GM12892 (cell line): ENCODE data around the gene PLA2G3.

ENCODE experiments used
- DNase-seq: peaks from one replicate; pipeline ENCODE4 v3.0.0; 2011; ENCODE audit not compliant: insufficient read length
- FAIRE-seq: peaks from 2 replicates; lab custom pipeline; 2011; peaks lifted over from hg19 to GRCh38; lab: Jason Lieb, UNC
- POLR2A ChIP-seq: IDR thresholded peaks from 2 replicates; pipeline ENCODE4 v1.6.1; 2011; ENCODE audit warnings: low read depth, low read length, control low read depth
- POLR2AphosphoS5 ChIP-seq: IDR thresholded peaks from 2 replicates; pipeline ENCODE4 v1.6.1; 2011; ENCODE audit warnings: low read depth, low read length, control low read depth
- TAF1 ChIP-seq: IDR thresholded peaks from 2 replicates; pipeline ENCODE4 v1.6.1; 2011; ENCODE audit warnings: low read depth, mild to moderate bottlenecking, control low read depth, low read length, borderline replicate concordance

Gene PLA2G3

GRCh38 chr22:31162015-31162765 lies 21.9 kb upstream of the PLA2G3 start:
- FAIRE-seq, result no peak
- DNase-seq, result no peak
- TF ChIP-seq TAF1 (no peak), POLR2A (no peak), POLR2AphosphoS5 (no peak)

- TF ChIP-seq POLR2AphosphoS5 (no peak), TAF1 (no peak)
- no peak for DNase-seq
- FAIRE-seq, result no peak
These were observed 21.1 kb upstream of the PLA2G3 start for GRCh38 chr22:31161386-31161785.

GRCh38 chr22:31160328-31160978 lies 20.1 kb upstream of the PLA2G3 start:
- FAIRE-seq (no peak), DNase-seq (no peak)
- TF ChIP-seq POLR2A, result no peak
- TF ChIP-seq POLR2AphosphoS5, result no peak
- TF ChIP-seq TAF1, result no peak

GRCh38 chr22:31155422-31155821 lies 15.1 kb upstream of the PLA2G3 start:
- no peak for DNase-seq
- FAIRE-seq, result no peak
- no peak for TF ChIP-seq POLR2A
- TF ChIP-seq POLR2AphosphoS5, result no peak
- TF ChIP-seq TAF1, result no peak

- FAIRE-seq (no peak), DNase-seq (no peak)
- TF ChIP-seq POLR2AphosphoS5, result no peak
- no peak for TF ChIP-seq TAF1
- TF ChIP-seq POLR2A, result no peak
These were observed 14.7 kb upstream of the PLA2G3 start for GRCh38 chr22:31154975-31155374.

GRCh38 chr22:31153357-31153756 lies 13.0 kb upstream of the PLA2G3 start:
- no peak for FAIRE-seq
- no peak for DNase-seq
- TF ChIP-seq POLR2AphosphoS5, result no peak
- no peak for TF ChIP-seq POLR2A
- no peak for TF ChIP-seq TAF1

- no peak for FAIRE-seq
- TF ChIP-seq POLR2A, result no peak
- no peak for DNase-seq
These were observed 11.6 kb upstream of the PLA2G3 start for GRCh38 chr22:31151872-31152271.

- FAIRE-seq (no peak), DNase-seq (no peak)
- TF ChIP-seq POLR2A, result no peak
- TF ChIP-seq TAF1, result no peak
- TF ChIP-seq POLR2AphosphoS5, result no peak
These were observed 10.3 kb upstream of the PLA2G3 start for GRCh38 chr22:31150615-31151014.

GRCh38 chr22:31148953-31149627 lies 8.8 kb upstream of the PLA2G3 start:
- no peak for DNase-seq
- no peak for FAIRE-seq
- TF ChIP-seq POLR2A, result no peak
- no peak for TF ChIP-seq POLR2AphosphoS5
- TF ChIP-seq TAF1, result no peak

GRCh38 chr22:31148488-31148887 lies 8.2 kb upstream of the PLA2G3 start:
- TF ChIP-seq POLR2A (no peak), POLR2AphosphoS5 (no peak), TAF1 (no peak)
- no peak for FAIRE-seq

GRCh38 chr22:31144223-31144622 lies 3.9 kb upstream of the PLA2G3 start:
- FAIRE-seq (no peak), DNase-seq (no peak)
- TF ChIP-seq POLR2AphosphoS5, result no peak
- TF ChIP-seq TAF1, result no peak
- TF ChIP-seq POLR2A, result no peak

More at GRCh38 chr22:31148488-31148887, 8.2 kb upstream of the PLA2G3 start:
- no peak for DNase-seq

- FAIRE-seq (no peak), DNase-seq (no peak)
These were observed 3.2 kb upstream of the PLA2G3 start for GRCh38 chr22:31143537-31143936.

GRCh38 chr22:31143038-31143437 lies 2.7 kb upstream of the PLA2G3 start:
- no peak for TF ChIP-seq POLR2AphosphoS5
- no peak for TF ChIP-seq POLR2A
- TF ChIP-seq TAF1, result no peak
- DNase-seq, result no peak
- FAIRE-seq, result no peak

More at GRCh38 chr22:31143537-31143936, 3.2 kb upstream of the PLA2G3 start:
- TF ChIP-seq TAF1 (no peak), POLR2A (no peak)
